Fibroblast of lung (primary cell): Measurements from ENCODE around the gene MAPK9. TPM values are rescaled to one million over a fixed set of nuclear protein-coding genes. Genes with fewer than 3 reads are reported as not detected.

Experiments used
- DNase-seq, 2 donors: peaks; one replicate each; pipeline versions ENCODE4 v3.0.0 to v3.0.0-alpha.2; 2010; ENCODE audit warnings: low read depth in 2 of 2
- H2AFZ ChIP-seq: 2 replicates; pipeline ENCODE4 v1.5.1; 2012; ENCODE audit warnings: low read length, control low read depth, inconsistent platforms
- H3K27ac ChIP-seq: 2 replicates; pipeline ENCODE4 v1.5.1; 2011; ENCODE audit warnings: low read length, control low read depth; ENCODE audit not compliant: insufficient read depth
- H3K27me3 ChIP-seq: 2 replicates; pipeline ENCODE4 v1.5.1; 2011; ENCODE audit warnings: mild to moderate bottlenecking, low read length; ENCODE audit not compliant: control insufficient read depth, insufficient read depth
- H3K36me3 ChIP-seq: 2 replicates; pipeline ENCODE4 v1.5.1; 2011; ENCODE audit warnings: low read length; ENCODE audit not compliant: control insufficient read depth, insufficient read depth
- H3K4me1 ChIP-seq: 2 replicates; pipeline ENCODE4 v1.5.1; 2011; ENCODE audit warnings: low read length; ENCODE audit not compliant: control insufficient read depth, insufficient read depth; ENCODE audit errors: extremely low read depth
- H3K4me2 ChIP-seq: 2 replicates; pipeline ENCODE4 v1.5.1; 2011; ENCODE audit warnings: low read length, control low read depth; ENCODE audit not compliant: insufficient read depth; ENCODE audit errors: extremely low read depth
- H3K4me3 ChIP-seq, 4 experiments: fragments of 200-600 bp in 1 of 4; sonication (generic) in 1 of 4; replicated peaks in 1 of 4; 2 replicates each; pipeline ENCODE4 v1.5.1; 2011 to 2016; ENCODE audit warnings: low read length in 4 of 4, low read depth in 3 of 4, mild to moderate bottlenecking in 3 of 4, control low read depth in 2 of 4, inconsistent platforms in 1 of 4, mixed read lengths in 1 of 4; ENCODE audit not compliant: insufficient read depth in 1 of 4; ENCODE audit errors: control extremely low read depth in 1 of 4
- H3K79me2 ChIP-seq: 2 replicates; pipeline ENCODE4 v1.5.1; 2012; ENCODE audit warnings: mild to moderate bottlenecking, low read length, inconsistent platforms; ENCODE audit not compliant: control insufficient read depth, insufficient read depth
- H3K9ac ChIP-seq: 2 replicates; pipeline ENCODE4 v1.5.1; 2011; ENCODE audit warnings: mild to moderate bottlenecking, low read length, control low read depth; ENCODE audit not compliant: insufficient read depth
- H3K9me3 ChIP-seq: 2 replicates; pipeline ENCODE4 v1.5.1; 2012; ENCODE audit warnings: low read depth, low read length; ENCODE audit not compliant: control insufficient read depth, insufficient read depth
- H4K20me1 ChIP-seq: 2 replicates; pipeline ENCODE4 v1.5.1; 2011; ENCODE audit warnings: low read length; ENCODE audit not compliant: control insufficient read depth, insufficient read depth; ENCODE audit errors: extremely low read depth
- EZH2 ChIP-seq: IDR thresholded peaks from 2 replicates; pipeline ENCODE4 v1.5.1; 2012; ENCODE audit warnings: low read length, control low read depth, mild to moderate bottlenecking; ENCODE audit errors: missing control alignments
- polyA plus RNA-seq, 2 donors: library from polyadenylated mRNA; depleted of rRNA in 1 of 2; stranded (reverse) in 1 of 2; unstranded in 1 of 2; fragments of >200 nt; gene quantifications; 2 replicates each; pipeline ENCODE4 v1.2.1, GENCODE V29; 2011 to 2012; ENCODE audit warnings: missing spikeins in 1 of 2
- total RNA-seq: library from RNA; depleted of rRNA; stranded (reverse); fragments of >200 nt; gene quantifications from 2 replicates; pipeline ENCODE4 v1.2.1, GENCODE V29; 2014
- TF ChIP-seq, protein P1 (sequence below), 2 donors: IDR thresholded peaks in 1 of 2; conservative IDR thresholded peaks in 1 of 2; 1 replicate in 1 of 2; 2 replicates in 1 of 2; pipeline ENCODE4 v1.5.1; 2011 to 2012; ENCODE audit warnings: low read length in 2 of 2, control low read depth in 1 of 2, inconsistent platforms in 1 of 2, low read depth in 1 of 2, mild to moderate bottlenecking in 1 of 2

Gene MAPK9
- total and polyA plus RNA-seq, 2 donors (not counting 1 experiment from before 2014, with no cell fraction given), result 27.6 to 36.8 TPM

DNA sequence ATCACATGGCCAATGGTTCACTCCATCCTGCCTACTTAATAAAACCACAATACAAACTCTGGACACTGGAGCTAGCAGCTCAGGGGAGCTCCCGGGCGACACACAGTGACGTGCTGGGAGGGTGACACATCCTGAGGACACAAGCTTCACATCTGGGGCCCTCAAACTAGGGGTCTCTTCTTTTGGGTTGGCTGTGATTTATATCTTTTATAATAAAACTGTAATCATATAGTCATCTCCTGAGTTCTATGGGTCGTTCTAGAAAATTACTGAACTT, 12.1 kb upstream of the MAPK9 start:
- Histone ChIP-seq H3K79me2 (no peaks in the 10 kb centered on the region), H3K27ac (no peak overlapping the region), H3K9me3 (no peaks in the 10 kb centered on the region), H3K9ac (no peak overlapping the region), H3K36me3 (no peaks in the 10 kb centered on the region), H3K27me3 (no peaks in the 10 kb centered on the region), H2AFZ (no peak overlapping the region), H3K4me3 (no peak overlapping the region), H3K4me2 (no peak overlapping the region), H3K4me1 (no peaks in the 10 kb centered on the region), H4K20me1 (no peaks in the 10 kb centered on the region)
- TF ChIP-seq, protein P1, sequence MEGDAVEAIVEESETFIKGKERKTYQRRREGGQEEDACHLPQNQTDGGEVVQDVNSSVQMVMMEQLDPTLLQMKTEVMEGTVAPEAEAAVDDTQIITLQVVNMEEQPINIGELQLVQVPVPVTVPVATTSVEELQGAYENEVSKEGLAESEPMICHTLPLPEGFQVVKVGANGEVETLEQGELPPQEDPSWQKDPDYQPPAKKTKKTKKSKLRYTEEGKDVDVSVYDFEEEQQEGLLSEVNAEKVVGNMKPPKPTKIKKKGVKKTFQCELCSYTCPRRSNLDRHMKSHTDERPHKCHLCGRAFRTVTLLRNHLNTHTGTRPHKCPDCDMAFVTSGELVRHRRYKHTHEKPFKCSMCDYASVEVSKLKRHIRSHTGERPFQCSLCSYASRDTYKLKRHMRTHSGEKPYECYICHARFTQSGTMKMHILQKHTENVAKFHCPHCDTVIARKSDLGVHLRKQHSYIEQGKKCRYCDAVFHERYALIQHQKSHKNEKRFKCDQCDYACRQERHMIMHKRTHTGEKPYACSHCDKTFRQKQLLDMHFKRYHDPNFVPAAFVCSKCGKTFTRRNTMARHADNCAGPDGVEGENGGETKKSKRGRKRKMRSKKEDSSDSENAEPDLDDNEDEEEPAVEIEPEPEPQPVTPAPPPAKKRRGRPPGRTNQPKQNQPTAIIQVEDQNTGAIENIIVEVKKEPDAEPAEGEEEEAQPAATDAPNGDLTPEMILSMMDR (conservative IDR thresholded peaks at IDR 0.05 in 1 of 2, IDR thresholded peaks at IDR 0.05 in 1 of 2; ENCODE audit: low read depth in 1 of 2, low read length in 2 of 2), result no peak
- TF ChIP-seq EZH2, result no peak
- DNase-seq, result no peak

DNA sequence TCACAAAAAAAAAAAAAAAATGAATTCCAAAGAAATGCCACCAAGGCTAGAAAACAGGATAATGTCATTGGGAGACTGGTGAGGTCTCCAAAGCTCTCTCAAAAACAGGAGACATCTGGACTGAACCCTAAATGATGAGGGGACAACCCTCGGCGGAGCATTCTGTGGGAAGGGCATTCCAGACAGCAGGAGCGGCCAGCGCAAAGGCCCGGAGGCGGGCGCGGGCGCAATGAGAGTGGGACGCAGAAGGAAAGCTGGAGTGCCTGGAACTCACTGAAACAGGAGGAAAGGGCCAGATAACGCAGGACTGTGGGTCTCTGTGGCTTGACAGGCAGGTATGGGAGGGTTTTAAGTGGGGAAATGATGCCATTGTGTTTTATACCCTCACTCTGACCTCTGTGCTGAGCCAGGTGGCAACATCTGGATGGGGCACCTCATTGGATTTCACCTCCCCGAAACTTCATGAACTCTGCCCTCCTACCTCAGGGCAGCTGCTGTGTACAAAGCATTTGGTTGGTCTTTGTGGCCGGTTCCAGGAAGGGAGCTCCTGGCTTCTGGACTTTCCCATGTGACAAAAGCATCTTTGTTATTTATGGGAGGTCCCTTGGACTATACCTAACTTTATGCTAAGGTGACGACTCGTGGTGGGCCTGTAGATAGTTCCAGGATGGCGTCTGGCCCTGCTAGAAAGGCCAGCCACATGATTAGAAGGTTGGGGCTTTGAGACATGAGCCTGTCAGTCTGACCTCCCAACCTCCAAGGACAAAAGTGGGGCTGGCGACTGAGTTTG, 11.5 kb upstream of the MAPK9 start:
- no peak overlapping the region for H2AFZ ChIP-seq
- no peak overlapping the region for H3K4me3 ChIP-seq
- H3K4me1 ChIP-seq, result no peaks in the 10 kb centered on the region
- H4K20me1 ChIP-seq, result no peaks in the 10 kb centered on the region
- no peak overlapping the region for H3K9ac ChIP-seq
- no peaks in the 10 kb centered on the region for H3K27me3 ChIP-seq
- H3K27ac ChIP-seq, result no peak overlapping the region
- H3K36me3 ChIP-seq, result no peaks in the 10 kb centered on the region
- no peak for DNase-seq
- TF ChIP-seq, protein P1 (conservative IDR thresholded peaks at IDR 0.05 in 1 of 2, IDR thresholded peaks at IDR 0.05 in 1 of 2; ENCODE audit: low read depth in 1 of 2, low read length in 2 of 2), result no peak
- no peak for TF ChIP-seq EZH2
- no peak overlapping the region for H3K4me2 ChIP-seq
- H3K79me2 ChIP-seq, result no peaks in the 10 kb centered on the region
- no peaks in the 10 kb centered on the region for H3K9me3 ChIP-seq

DNA sequence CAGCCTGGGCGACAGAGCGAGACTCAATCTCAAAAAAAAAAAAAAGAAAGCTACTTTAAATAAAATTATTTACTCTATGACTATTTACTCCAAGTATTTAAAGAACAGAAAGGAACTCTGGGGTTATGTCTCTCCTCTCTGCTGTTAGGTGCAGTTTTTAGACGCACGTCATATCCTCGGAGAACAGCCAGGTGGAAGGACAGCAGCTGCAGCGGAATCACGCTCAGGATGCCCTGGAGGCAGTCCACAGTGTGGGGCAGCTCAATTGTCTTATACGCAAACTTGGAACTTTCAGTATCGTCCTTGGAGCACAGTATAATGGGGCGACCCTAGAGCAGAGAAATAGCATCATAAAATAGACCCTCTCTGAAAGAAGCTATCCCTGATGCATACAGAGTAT, 10.4 kb upstream of the MAPK9 start:
- Histone ChIP-seq H3K79me2 (no peaks in the 10 kb centered on the region), H3K9ac (no peak overlapping the region), H3K4me3 (no peak overlapping the region), H3K9me3 (no peaks in the 10 kb centered on the region), H3K4me2 (no peak overlapping the region), H3K27ac (no peak overlapping the region), H3K4me1 (no peaks in the 10 kb centered on the region), H4K20me1 (no peaks in the 10 kb centered on the region), H2AFZ (no peak overlapping the region), H3K27me3 (no peaks in the 10 kb centered on the region), H3K36me3 (no peaks in the 10 kb centered on the region)
- DNase-seq, result no peak
- TF ChIP-seq, protein P1 (conservative IDR thresholded peaks at IDR 0.05 in 1 of 2, IDR thresholded peaks at IDR 0.05 in 1 of 2; ENCODE audit: low read depth in 1 of 2, low read length in 2 of 2), result no peak
- TF ChIP-seq EZH2, result no peak
